ENCODE results near the gene UGT3A2.

GRCh38 chr5:36068751-36069281 lies 2.1 kb upstream of the UGT3A2 start:
- TF ChIP-seq, protein P1, sequence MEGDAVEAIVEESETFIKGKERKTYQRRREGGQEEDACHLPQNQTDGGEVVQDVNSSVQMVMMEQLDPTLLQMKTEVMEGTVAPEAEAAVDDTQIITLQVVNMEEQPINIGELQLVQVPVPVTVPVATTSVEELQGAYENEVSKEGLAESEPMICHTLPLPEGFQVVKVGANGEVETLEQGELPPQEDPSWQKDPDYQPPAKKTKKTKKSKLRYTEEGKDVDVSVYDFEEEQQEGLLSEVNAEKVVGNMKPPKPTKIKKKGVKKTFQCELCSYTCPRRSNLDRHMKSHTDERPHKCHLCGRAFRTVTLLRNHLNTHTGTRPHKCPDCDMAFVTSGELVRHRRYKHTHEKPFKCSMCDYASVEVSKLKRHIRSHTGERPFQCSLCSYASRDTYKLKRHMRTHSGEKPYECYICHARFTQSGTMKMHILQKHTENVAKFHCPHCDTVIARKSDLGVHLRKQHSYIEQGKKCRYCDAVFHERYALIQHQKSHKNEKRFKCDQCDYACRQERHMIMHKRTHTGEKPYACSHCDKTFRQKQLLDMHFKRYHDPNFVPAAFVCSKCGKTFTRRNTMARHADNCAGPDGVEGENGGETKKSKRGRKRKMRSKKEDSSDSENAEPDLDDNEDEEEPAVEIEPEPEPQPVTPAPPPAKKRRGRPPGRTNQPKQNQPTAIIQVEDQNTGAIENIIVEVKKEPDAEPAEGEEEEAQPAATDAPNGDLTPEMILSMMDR (IDR thresholded peaks at IDR 0.05) = no peak
- TF ChIP-seq RAD21 (IDR thresholded peaks at IDR 0.05; ENCODE audit: low read length) (no peak), EP300 (IDR thresholded peaks at IDR 0.05; ENCODE audit: borderline replicate concordance in 1 of 2, low read depth in 1 of 2, low read length in 1 of 2) (no peak)
